ENCODE data around the gene PTPN11. TPM values are rescaled to one million over a fixed set of nuclear protein-coding genes. Genes with fewer than 3 reads are reported as not detected.
A peak's percentile ranks its signal among the peaks of the same experiment; 100 is the strongest.
"Not testable (repeated sequence)": the region's sequence is repeated elsewhere in the genome, so short reads cannot be mapped to it uniquely, and the experiment has no call there.

PTPN11 gene
- total and polyA plus RNA-seq, 4 donors: 84.6 to 144 (median 97.9) TPM

DNA sequence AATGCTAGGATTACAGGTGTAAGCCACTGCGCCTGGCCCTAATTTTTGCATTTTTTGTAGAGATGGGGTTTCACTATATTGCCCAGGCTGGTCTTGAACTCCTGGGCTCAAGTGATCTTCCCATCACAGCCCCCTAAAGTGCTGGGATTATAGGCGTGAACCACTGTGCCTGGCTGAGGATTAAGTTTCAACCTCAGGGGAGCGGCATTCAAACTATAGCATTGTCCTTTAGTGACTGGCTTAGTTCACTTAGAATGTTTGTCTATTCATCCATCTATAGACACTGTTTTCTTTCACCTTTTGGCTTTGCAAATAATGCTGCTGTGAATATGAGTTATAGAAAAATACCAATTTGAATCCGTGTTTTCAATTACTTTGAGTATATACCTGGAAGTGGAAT is 25.2 kb downstream of the PTPN11 start:
- H3K36me3 ChIP-seq (ENCODE audit: control insufficient read depth, insufficient read depth, low read length): peaks cover 16% of the 10 kb centered on the region
- no peak overlapping the region for H3K4me3 ChIP-seq (ENCODE audit: low read depth, low read length)
- no CpG with 5 or more reads among the region's 4 CpGs for WGBS (ENCODE audit: insufficient coverage)
- no peak for DNase-seq (ENCODE audit: low read depth in 4 of 6, low spot score in 6 of 6)
- no peaks in the 10 kb centered on the region for H3K27me3 ChIP-seq (ENCODE audit: control insufficient read depth, insufficient read depth, low read length)
- H3K9me3 ChIP-seq (ENCODE audit: control insufficient read depth, insufficient read depth, low read length): no peaks in the 10 kb centered on the region
- H3K27ac ChIP-seq (ENCODE audit: low read depth, low read length): no peak overlapping the region
- H3K4me1 ChIP-seq (ENCODE audit: control insufficient read depth, insufficient read depth, low read length): no peaks in the 10 kb centered on the region

DNA sequence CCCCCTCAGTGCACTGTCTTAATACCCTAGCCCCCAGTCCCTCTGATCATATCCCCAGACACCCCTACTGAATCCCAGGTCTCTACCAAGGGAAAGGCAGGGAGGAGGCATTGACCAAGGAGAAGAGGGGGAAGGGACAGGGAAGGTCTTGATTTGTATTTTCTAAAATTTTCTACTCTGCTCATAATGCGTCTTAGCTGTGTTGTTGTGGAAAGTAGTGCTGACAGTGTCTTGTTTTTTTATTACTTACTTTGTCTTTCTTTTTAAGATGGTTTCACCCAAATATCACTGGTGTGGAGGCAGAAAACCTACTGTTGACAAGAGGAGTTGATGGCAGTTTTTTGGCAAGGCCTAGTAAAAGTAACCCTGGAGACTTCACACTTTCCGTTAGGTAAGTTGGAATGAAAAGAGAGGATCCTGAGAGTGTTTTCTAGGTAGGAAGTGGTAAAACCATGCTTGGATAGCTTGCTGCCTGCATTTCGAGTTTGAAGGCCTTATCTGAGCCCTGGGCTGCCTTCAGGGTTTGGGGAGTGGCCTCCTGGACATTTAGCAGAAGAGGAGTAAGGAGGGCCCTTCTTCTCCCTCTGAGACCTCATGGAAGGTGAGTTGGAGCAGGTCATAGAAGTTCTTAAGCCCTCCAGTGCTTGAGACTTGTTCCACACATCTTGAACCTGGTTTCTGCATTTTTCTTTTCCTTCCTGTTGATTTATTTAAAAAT is 27.4 kb downstream of the PTPN11 start:
- Histone ChIP-seq H3K27me3 (ENCODE audit: control insufficient read depth, insufficient read depth, low read length) (no peaks in the 10 kb centered on the region), H3K36me3 (ENCODE audit: control insufficient read depth, insufficient read depth, low read length) (peaks cover 22% of the 10 kb centered on the region), H3K4me1 (ENCODE audit: control insufficient read depth, insufficient read depth, low read length) (no peaks in the 10 kb centered on the region), H3K4me3 (ENCODE audit: low read depth, low read length) (no peak overlapping the region), H3K9me3 (ENCODE audit: control insufficient read depth, insufficient read depth, low read length) (no peaks in the 10 kb centered on the region), H3K27ac (ENCODE audit: low read depth, low read length) (no peak overlapping the region)
- no peak for DNase-seq (ENCODE audit: low read depth in 4 of 6, low spot score in 6 of 6)
- 93% methylated on average over 2 of the region's 3 CpGs for WGBS (ENCODE audit: insufficient coverage)

DNA sequence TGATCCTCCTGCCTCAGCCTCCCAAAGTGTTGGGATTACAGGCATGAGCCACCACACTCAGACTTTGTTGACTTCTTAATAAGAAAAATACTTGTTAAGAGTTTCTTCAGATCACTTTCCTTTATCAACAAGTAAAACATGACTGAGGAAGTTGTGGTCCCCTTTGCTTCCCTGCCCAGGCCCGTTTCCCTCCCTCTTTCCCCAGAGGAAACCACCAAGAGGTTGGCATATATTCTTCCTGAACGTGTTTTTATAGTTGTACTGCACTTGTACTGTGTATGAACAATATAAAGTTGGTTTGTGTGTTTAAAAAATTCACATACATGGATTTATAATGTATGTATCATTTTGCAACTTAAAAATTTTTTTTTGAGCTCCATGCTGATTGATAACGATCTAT is 28.4 kb downstream of the PTPN11 start:
- no peak overlapping the region for H3K27ac ChIP-seq (ENCODE audit: low read depth, low read length)
- no peaks in the 10 kb centered on the region for H3K27me3 ChIP-seq (ENCODE audit: control insufficient read depth, insufficient read depth, low read length)
- DNase-seq (ENCODE audit: low read depth in 4 of 6, low spot score in 6 of 6): no peak
- 100% methylated on average over 1 of the region's 3 CpGs for WGBS (ENCODE audit: insufficient coverage)
- H3K4me1 ChIP-seq (ENCODE audit: control insufficient read depth, insufficient read depth, low read length): no peaks in the 10 kb centered on the region
- H3K36me3 ChIP-seq (ENCODE audit: control insufficient read depth, insufficient read depth, low read length): peaks cover 22% of the 10 kb centered on the region
- no peaks in the 10 kb centered on the region for H3K9me3 ChIP-seq (ENCODE audit: control insufficient read depth, insufficient read depth, low read length)
- H3K4me3 ChIP-seq (ENCODE audit: low read depth, low read length): no peak overlapping the region

DNA sequence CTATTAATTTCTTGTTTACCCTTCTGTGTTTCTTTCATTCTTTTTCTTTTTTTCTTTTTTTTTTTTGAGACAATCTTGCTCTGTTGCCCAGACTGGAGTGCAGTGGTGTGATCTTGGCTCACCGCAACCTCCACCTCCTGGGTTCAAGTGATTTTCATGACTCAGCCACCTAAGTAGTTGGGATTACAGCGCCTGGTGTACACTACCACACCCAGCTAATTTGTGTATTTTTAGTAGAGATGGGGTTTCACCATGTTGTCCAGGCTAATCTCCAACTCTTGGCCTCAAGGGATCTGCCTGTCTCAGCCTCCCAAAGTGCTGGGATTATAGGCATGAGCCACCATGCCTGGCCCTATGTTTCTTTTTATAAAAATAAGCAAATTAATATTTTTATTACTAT is 29.4 kb downstream of the PTPN11 start:
- H3K27ac ChIP-seq (ENCODE audit: low read depth, low read length); H3K9me3 ChIP-seq (ENCODE audit: control insufficient read depth, insufficient read depth, low read length); H3K4me1 ChIP-seq (ENCODE audit: control insufficient read depth, insufficient read depth, low read length); H3K4me3 ChIP-seq (ENCODE audit: low read depth, low read length); DNase-seq (ENCODE audit: low read depth in 4 of 6, low spot score in 6 of 6); H3K27me3 ChIP-seq (ENCODE audit: control insufficient read depth, insufficient read depth, low read length): not testable (repeated sequence)
- peaks cover 26% of the 10 kb centered on the region for H3K36me3 ChIP-seq (ENCODE audit: control insufficient read depth, insufficient read depth, low read length)
- no CpG with 5 or more reads among the region's 2 CpGs for WGBS (ENCODE audit: insufficient coverage)

GRCh38 chr12:112450725-112451124 is 32.0 kb downstream of the PTPN11 start:
- Histone ChIP-seq H3K4me1 (ENCODE audit: control insufficient read depth, insufficient read depth, low read length) (no peaks in the 10 kb centered on the region), H3K4me3 (ENCODE audit: low read depth, low read length) (no peak overlapping the region), H3K27ac (ENCODE audit: low read depth, low read length) (no peak overlapping the region), H3K27me3 (ENCODE audit: control insufficient read depth, insufficient read depth, low read length) (no peaks in the 10 kb centered on the region), H3K36me3 (ENCODE audit: control insufficient read depth, insufficient read depth, low read length) (peaks cover 44% of the 10 kb centered on the region), H3K9me3 (ENCODE audit: control insufficient read depth, insufficient read depth, low read length) (no peaks in the 10 kb centered on the region)
- WGBS (ENCODE audit: insufficient coverage): 50% methylated on average over 1 of the region's 4 CpGs
- peak in 4 of 6 donors; percentile 17 to 83 (median 30) for DNase-seq (ENCODE audit: low read depth in 4 of 6, low spot score in 6 of 6)

- Histone ChIP-seq H3K4me3 (ENCODE audit: low read depth, low read length) (no peak overlapping the region), H3K27me3 (ENCODE audit: control insufficient read depth, insufficient read depth, low read length) (no peaks in the 10 kb centered on the region), H3K4me1 (ENCODE audit: control insufficient read depth, insufficient read depth, low read length) (peaks cover 3% of the 10 kb centered on the region), H3K27ac (ENCODE audit: low read depth, low read length) (no peak overlapping the region), H3K36me3 (ENCODE audit: control insufficient read depth, insufficient read depth, low read length) (peaks cover 31% of the 10 kb centered on the region), H3K9me3 (ENCODE audit: control insufficient read depth, insufficient read depth, low read length) (no peaks in the 10 kb centered on the region)
- peak in 3 of 6 donors; percentile 22 to 60 (median 34) for DNase-seq (ENCODE audit: low read depth in 4 of 6, low spot score in 6 of 6)
- 45% methylated on average over 5 of the region's 7 CpGs for WGBS (ENCODE audit: insufficient coverage)
Observed at GRCh38 chr12:112456029-112456428, 37.3 kb downstream of the PTPN11 start.

GRCh38 chr12:112457142-112457541 is 38.4 kb downstream of the PTPN11 start:
- no CpG with 5 or more reads among the region's 1 CpG for WGBS (ENCODE audit: insufficient coverage)
- DNase-seq (ENCODE audit: low read depth in 4 of 6, low spot score in 6 of 6); H3K27me3 ChIP-seq (ENCODE audit: control insufficient read depth, insufficient read depth, low read length); H3K4me3 ChIP-seq (ENCODE audit: low read depth, low read length); H3K4me1 ChIP-seq (ENCODE audit: control insufficient read depth, insufficient read depth, low read length); H3K27ac ChIP-seq (ENCODE audit: low read depth, low read length); H3K9me3 ChIP-seq (ENCODE audit: control insufficient read depth, insufficient read depth, low read length): not testable (repeated sequence)
- peaks cover 31% of the 10 kb centered on the region for H3K36me3 ChIP-seq (ENCODE audit: control insufficient read depth, insufficient read depth, low read length)

DNA sequence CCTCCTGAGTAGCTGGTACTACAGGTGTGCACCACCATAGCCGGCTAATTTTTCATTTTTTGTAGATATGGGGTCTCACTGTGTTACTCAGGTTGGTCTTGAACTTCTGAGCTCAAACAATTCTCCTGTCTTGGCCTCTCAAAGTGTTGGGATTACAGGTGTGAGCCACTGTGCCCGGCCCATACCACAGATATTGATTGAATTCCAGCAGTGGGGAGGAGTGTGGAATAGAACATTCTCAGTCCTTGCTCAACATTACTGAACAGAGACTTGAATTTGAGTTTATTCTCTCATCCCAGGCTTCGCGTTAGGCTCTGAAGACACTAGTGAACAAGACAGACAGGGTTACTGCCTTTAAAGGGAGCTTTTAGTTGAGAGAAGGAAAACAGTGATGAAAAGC is 39.6 kb downstream of the PTPN11 start:
- 97% methylated on average over 3 of the region's 4 CpGs for WGBS (ENCODE audit: insufficient coverage)
- H3K27ac ChIP-seq (ENCODE audit: low read depth, low read length): no peak overlapping the region
- no peaks in the 10 kb centered on the region for H3K9me3 ChIP-seq (ENCODE audit: control insufficient read depth, insufficient read depth, low read length)
- no peak for DNase-seq (ENCODE audit: low read depth in 4 of 6, low spot score in 6 of 6)
- H3K4me1 ChIP-seq (ENCODE audit: control insufficient read depth, insufficient read depth, low read length): peaks cover 3% of the 10 kb centered on the region
- H3K4me3 ChIP-seq (ENCODE audit: low read depth, low read length): no peak overlapping the region
- no peaks in the 10 kb centered on the region for H3K27me3 ChIP-seq (ENCODE audit: control insufficient read depth, insufficient read depth, low read length)
- H3K36me3 ChIP-seq (ENCODE audit: control insufficient read depth, insufficient read depth, low read length): peaks cover 28% of the 10 kb centered on the region

GRCh38 chr12:112458751-112459150 is 40.0 kb downstream of the PTPN11 start:
- H3K4me1 ChIP-seq (ENCODE audit: control insufficient read depth, insufficient read depth, low read length): peaks cover 3% of the 10 kb centered on the region
- no peak for DNase-seq (ENCODE audit: low read depth in 4 of 6, low spot score in 6 of 6)
- H3K27ac ChIP-seq (ENCODE audit: low read depth, low read length): no peak overlapping the region
- no peak overlapping the region for H3K4me3 ChIP-seq (ENCODE audit: low read depth, low read length)
- peaks cover 24% of the 10 kb centered on the region for H3K36me3 ChIP-seq (ENCODE audit: control insufficient read depth, insufficient read depth, low read length)
- no peaks in the 10 kb centered on the region for H3K9me3 ChIP-seq (ENCODE audit: control insufficient read depth, insufficient read depth, low read length)
- no peaks in the 10 kb centered on the region for H3K27me3 ChIP-seq (ENCODE audit: control insufficient read depth, insufficient read depth, low read length)
- 96% methylated on average over 4 of the region's 5 CpGs for WGBS (ENCODE audit: insufficient coverage)

DNA sequence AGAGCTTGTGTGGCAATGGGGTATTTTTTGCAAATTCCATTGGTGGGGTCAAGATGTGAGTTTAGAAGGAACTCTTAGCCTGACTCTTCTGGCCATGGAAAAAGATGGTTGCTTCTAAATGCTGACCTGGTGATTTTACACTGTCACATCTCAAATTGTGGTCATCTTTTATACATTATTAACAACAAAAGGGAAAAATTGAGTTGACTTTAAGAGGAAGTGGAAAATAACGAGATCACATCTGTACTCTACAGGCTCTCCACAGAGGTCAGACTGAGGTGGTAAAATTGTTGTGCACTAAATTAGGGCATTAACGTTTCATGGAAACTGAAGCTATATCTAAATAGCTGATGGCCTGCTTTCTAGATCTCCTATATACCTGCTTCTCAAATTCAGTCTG is 44.7 kb downstream of the PTPN11 start:
- Histone ChIP-seq H3K36me3 (ENCODE audit: control insufficient read depth, insufficient read depth, low read length) (peaks cover 2% of the 10 kb centered on the region), H3K4me1 (ENCODE audit: control insufficient read depth, insufficient read depth, low read length) (no peaks in the 10 kb centered on the region), H3K27ac (ENCODE audit: low read depth, low read length) (no peak overlapping the region), H3K9me3 (ENCODE audit: control insufficient read depth, insufficient read depth, low read length) (no peaks in the 10 kb centered on the region), H3K27me3 (ENCODE audit: control insufficient read depth, insufficient read depth, low read length) (no peaks in the 10 kb centered on the region), H3K4me3 (ENCODE audit: low read depth, low read length) (no peak overlapping the region)
- WGBS (ENCODE audit: insufficient coverage): no CpG with 5 or more reads among the region's 2 CpGs
- no peak for DNase-seq (ENCODE audit: low read depth in 4 of 6, low spot score in 6 of 6)

Measured in spinal cord (tissue), 10 donors.